HepG2 (cell line): Measurements from ENCODE around the gene RTEL1. TPM values are rescaled to one million over a fixed set of nuclear protein-coding genes. Genes with fewer than 3 reads are reported as not detected.

Experiments
- CSRNP2 ChIP-seq: sonication (generic); formaldehyde crosslinking; conservative IDR thresholded peaks from 2 replicates; pipeline ENCODE4 v1.8.0; 2022; ENCODE audit warnings: low read depth, missing genetic modification reagents
- DDIT3 ChIP-seq: sonication (generic); formaldehyde crosslinking; IDR thresholded peaks from 2 replicates; pipeline ENCODE4 v1.4.0; 2020; ENCODE audit warnings: mild to moderate bottlenecking, missing genetic modification reagents
- FOXP1 ChIP-seq, 2 experiments: fragments of 450-650 bp in 1 of 2; IDR thresholded peaks; 2 replicates each; pipeline ENCODE4 v1.6.1; 2017 to 2018; ENCODE audit warnings: antibody characterized with exemption in 1 of 2
- IRX3 ChIP-seq: sonication (generic); formaldehyde crosslinking; IDR thresholded peaks from 2 replicates; pipeline ENCODE4 v1.8.1; 2023; ENCODE audit warnings: mild to moderate bottlenecking, low read depth, missing genetic modification reagents, borderline replicate concordance
- MIXL1 ChIP-seq: IDR thresholded peaks from 2 replicates; pipeline ENCODE4 v1.6.1; 2016
- NCOA1 ChIP-seq: sonication (generic); formaldehyde crosslinking; IDR thresholded peaks from 2 replicates; pipeline ENCODE4 v1.9.0; 2021; ENCODE audit warnings: missing genetic modification reagents
- NFIB ChIP-seq: sonication (generic); formaldehyde crosslinking; IDR thresholded peaks from 2 replicates; pipeline ENCODE4 v1.9.0; 2021; ENCODE audit warnings: missing genetic modification reagents, mild to moderate bottlenecking, borderline replicate concordance
- PAXIP1 ChIP-seq: sonication (generic); formaldehyde crosslinking; conservative IDR thresholded peaks from 2 replicates; pipeline ENCODE4 v1.4.0; 2020; ENCODE audit warnings: mild to moderate bottlenecking, missing genetic modification reagents, moderate library complexity
- POLR2A ChIP-seq, 2 experiments: IDR thresholded peaks; 2 replicates each; pipeline ENCODE4 v1.6.1; 2011; ENCODE audit warnings: low read depth in 2 of 2, low read length in 2 of 2, mild to moderate bottlenecking in 1 of 2, moderate library complexity in 1 of 2; ENCODE audit not compliant: insufficient read depth in 1 of 2
- POLR2G ChIP-seq: fragments of 200-400 bp; formaldehyde crosslinking; IDR thresholded peaks from 2 replicates; pipeline ENCODE4 v1.6.1; 2018; ENCODE audit warnings: mild to moderate bottlenecking, low read depth, low read length, moderate library complexity
- PRDM4 ChIP-seq: sonication (generic); formaldehyde crosslinking; IDR thresholded peaks from 2 replicates; pipeline ENCODE4 v1.9.0; 2021; ENCODE audit warnings: missing genetic modification reagents, borderline replicate concordance
- RBAK ChIP-seq: sonication (generic); formaldehyde crosslinking; IDR thresholded peaks from 2 replicates; pipeline ENCODE4 v1.5.1; 2020; ENCODE audit warnings: mild to moderate bottlenecking, missing genetic modification reagents
- STAT5B ChIP-seq: sonication (generic); formaldehyde crosslinking; IDR thresholded peaks from 2 replicates; pipeline ENCODE4 v1.4.0; 2020; ENCODE audit warnings: missing genetic modification reagents
- TSC22D2 ChIP-seq: sonication (generic); formaldehyde crosslinking; IDR thresholded peaks from 2 replicates; pipeline ENCODE4 v1.5.1; 2020; ENCODE audit warnings: missing genetic modification reagents, mild to moderate bottlenecking, borderline replicate concordance
- ZNF230 ChIP-seq: sonication (generic); formaldehyde crosslinking; IDR thresholded peaks from 2 replicates; pipeline ENCODE4 v1.4.0; 2020; ENCODE audit warnings: mild to moderate bottlenecking, missing genetic modification reagents
- ZNF256 ChIP-seq: sonication (generic); formaldehyde crosslinking; conservative IDR thresholded peaks from 2 replicates; pipeline ENCODE4 v1.4.0; 2020; ENCODE audit warnings: missing genetic modification reagents
- ZNF484 ChIP-seq: sonication (generic); formaldehyde crosslinking; IDR thresholded peaks from 2 replicates; pipeline ENCODE4 v1.5.1; 2020; ENCODE audit warnings: mild to moderate bottlenecking, low read depth, missing genetic modification reagents, borderline replicate concordance
- ZNF552 ChIP-seq: sonication (generic); formaldehyde crosslinking; IDR thresholded peaks from 2 replicates; pipeline ENCODE4 v1.9.0; 2022; ENCODE audit warnings: missing genetic modification reagents, mild to moderate bottlenecking, borderline replicate concordance
- ZNF691 ChIP-seq: sonication (generic); formaldehyde crosslinking; IDR thresholded peaks from 2 replicates; pipeline ENCODE4 v1.4.0; 2020; ENCODE audit warnings: missing genetic modification reagents, low read depth, mild to moderate bottlenecking, borderline replicate concordance
- polyA plus RNA-seq, 8 experiments: library from polyadenylated mRNA; depleted of rRNA in 3 of 8; stranded (reverse) in 7 of 8; unstranded in 1 of 8; fragments of >200 nt; fragmentation: Illumina TruSeq in 4 of 8; extraction: Trizol in 4 of 8; gene quantifications; 2 replicates each; pipeline versions ENCODE4 v1.2.1 to v1.2.3, GENCODE V29; 2011 to 2016; ENCODE audit warnings: low read depth in 4 of 8, missing spikeins in 1 of 8, mixed read lengths in 1 of 8; ENCODE audit not compliant: insufficient read depth in 1 of 8
- total RNA-seq, 5 experiments: library from RNA; depleted of rRNA; stranded (reverse); fragments of >200 nt; fragmentation: Illumina TruSeq; extraction: Trizol; gene quantifications; 2 replicates each; pipeline ENCODE4 v1.2.3, GENCODE V29; 2016; ENCODE audit warnings: low read depth in 1 of 5

RTEL1 gene
- total and polyA plus RNA-seq, 2 of the 13 experiments (the other 11 are each of a cell fraction or from before 2014, with no cell fraction given): 21.8 to 36.4 TPM

GRCh38 chr20:63652192-63652980 lies 5.7 kb upstream of the RTEL1 start (continued):
- TF ChIP-seq RBAK (CRISPR knock-in tag): no peak
- peak; percentile 33 to 62; a peak in 1 of 4 replicates for TF ChIP-seq POLR2A (IDR thresholded peaks at IDR 0.05; ENCODE audit: insufficient read depth in 1 of 2, low read depth in 2 of 2, low read length in 2 of 2)
- TF ChIP-seq POLR2G: no peak
- no peak for TF ChIP-seq NCOA1 (CRISPR knock-in tag)
- TF ChIP-seq ZNF256 (CRISPR knock-in tag): no peak
- no peak for TF ChIP-seq TSC22D2 (CRISPR knock-in tag)
- TF ChIP-seq PRDM4: no peak
- no peak for TF ChIP-seq DDIT3
- TF ChIP-seq ZNF484: no peak
- no peak for TF ChIP-seq MIXL1 (CRISPR knock-in tag)
- peak; percentile 38; the same call in 1 of the 2 replicates for TF ChIP-seq PAXIP1 (CRISPR knock-in tag)
- no peak for TF ChIP-seq STAT5B (CRISPR knock-in tag)
- TF ChIP-seq FOXP1 (IDR thresholded peaks at IDR 0.05): no peak
- TF ChIP-seq FOXP1 (CRISPR knock-in tag; IDR thresholded peaks at IDR 0.05): no peak
- no peak for TF ChIP-seq NFIB (CRISPR knock-in tag)
- TF ChIP-seq ZNF230 (CRISPR knock-in tag): peak; percentile 7; the same call in 1 of the 2 replicates
- no peak for TF ChIP-seq ZNF691 (CRISPR knock-in tag)
- no peak; the same call in 1 of the 2 replicates for TF ChIP-seq ZNF552
- peak; percentile 90 for TF ChIP-seq IRX3 (CRISPR knock-in tag)
- no peak for TF ChIP-seq CSRNP2 (CRISPR knock-in tag)
